ENCODE measurements around the gene EVI2A.
"Not testable (repeated sequence)": the region's sequence is repeated elsewhere in the genome, so short reads cannot be mapped to it uniquely, and the experiment has no call there.

EVI2A gene

DNA sequence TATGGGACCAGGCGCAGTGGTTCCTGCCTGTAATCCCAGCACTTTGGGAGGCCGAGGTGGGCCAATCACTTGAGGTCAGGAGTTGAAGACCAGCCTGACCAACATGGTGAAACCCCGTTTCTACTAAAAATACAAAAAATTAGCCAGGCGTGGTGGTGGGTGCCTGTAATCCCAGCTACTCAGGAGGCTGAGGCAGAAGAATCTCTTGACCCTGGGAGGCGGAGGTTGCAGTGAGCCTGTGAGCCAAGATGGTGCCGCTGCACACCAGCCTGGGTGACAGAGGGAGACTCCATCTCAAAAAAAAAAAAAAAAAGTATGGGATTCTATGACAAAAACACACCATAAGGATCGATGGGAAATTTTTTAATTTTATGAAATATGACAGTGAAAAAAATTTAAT is 9.2 kb downstream of the EVI2A start:
- DNase-seq (ENCODE audit: low spot score), result peak; percentile 48

DNA sequence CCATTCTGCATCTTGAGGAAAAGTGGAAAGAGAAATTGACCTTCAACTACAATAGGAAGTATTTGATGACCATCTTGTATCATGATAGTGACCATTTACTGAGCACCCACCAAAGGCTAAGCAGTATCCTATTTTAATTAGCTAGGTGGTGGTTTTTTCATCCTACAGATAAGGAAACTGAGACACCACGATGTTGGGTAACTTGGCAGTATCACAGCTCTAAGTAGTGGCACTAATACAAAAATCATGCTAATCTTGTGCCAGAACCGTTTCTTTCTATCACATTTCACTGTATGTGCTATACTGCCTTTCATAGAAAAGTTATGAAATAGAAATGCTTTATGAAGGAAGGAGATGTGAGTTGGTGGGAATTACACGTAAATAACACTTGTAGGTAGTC is 9.9 kb downstream of the EVI2A start:
- peak; percentile 15 for DNase-seq (ENCODE audit: low spot score)

DNA sequence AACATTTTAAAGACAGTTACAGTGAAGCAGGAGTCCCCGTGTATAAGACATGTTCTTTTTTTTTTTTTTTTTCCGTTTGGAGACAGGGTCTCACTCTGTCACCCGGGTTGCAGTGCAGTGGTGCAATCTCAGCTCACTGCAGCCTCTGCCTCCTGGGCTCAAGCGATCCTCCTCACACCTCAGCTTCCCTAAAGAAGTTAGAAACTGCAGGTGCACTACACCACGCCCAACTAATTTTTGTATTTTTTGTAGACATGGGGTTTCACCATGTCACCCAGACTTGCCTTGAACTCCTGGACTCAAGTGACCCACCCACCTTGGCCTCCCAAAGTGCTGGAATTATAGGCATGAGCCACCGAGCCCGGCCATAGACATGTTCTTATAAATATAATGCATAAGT is 10.5 kb downstream of the EVI2A start:
- peak; percentile 29 for DNase-seq (ENCODE audit: low spot score)

DNA sequence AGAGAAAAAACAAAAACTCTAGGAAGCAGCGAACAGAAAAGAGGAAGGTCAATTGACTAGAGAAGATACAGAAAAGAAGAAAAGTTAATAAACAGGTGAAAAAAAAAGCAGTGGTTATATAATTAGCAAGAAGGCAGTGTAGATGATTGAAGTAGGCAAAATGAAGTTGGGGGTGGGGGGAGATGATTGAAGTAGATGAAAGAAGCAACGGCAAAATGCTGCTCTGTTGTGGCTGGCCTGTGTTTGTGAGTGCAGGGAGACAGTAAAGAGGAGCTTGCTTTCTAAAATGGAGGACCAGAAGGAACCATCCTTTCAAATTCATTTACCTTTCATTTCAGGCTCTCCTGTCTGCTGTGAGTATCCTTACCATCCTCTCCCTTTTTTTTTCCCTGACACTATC is 11.2 kb downstream of the EVI2A start:
- DNase-seq (ENCODE audit: low spot score), result peak; percentile 78

DNA sequence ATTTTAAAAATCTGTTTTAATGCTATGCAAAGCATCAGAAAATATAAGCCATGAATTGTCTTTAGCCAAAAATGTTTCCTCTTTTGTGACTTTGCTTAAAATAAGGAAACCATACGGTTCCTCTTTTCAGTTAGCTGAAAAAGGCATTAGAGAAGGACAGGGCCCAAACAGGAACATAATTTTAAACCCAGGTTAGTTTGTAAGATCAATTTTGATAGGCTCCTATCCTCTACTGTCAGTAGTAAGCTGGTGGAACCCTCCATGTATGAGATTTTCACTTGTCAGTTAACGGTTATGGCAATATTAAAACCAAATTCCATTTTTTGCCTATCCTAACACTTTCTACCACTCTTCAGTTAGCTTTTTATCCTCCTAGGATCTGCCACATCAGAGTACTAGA is 11.9 kb downstream of the EVI2A start:
- peak; percentile 46 for DNase-seq (ENCODE audit: low spot score)

DNA sequence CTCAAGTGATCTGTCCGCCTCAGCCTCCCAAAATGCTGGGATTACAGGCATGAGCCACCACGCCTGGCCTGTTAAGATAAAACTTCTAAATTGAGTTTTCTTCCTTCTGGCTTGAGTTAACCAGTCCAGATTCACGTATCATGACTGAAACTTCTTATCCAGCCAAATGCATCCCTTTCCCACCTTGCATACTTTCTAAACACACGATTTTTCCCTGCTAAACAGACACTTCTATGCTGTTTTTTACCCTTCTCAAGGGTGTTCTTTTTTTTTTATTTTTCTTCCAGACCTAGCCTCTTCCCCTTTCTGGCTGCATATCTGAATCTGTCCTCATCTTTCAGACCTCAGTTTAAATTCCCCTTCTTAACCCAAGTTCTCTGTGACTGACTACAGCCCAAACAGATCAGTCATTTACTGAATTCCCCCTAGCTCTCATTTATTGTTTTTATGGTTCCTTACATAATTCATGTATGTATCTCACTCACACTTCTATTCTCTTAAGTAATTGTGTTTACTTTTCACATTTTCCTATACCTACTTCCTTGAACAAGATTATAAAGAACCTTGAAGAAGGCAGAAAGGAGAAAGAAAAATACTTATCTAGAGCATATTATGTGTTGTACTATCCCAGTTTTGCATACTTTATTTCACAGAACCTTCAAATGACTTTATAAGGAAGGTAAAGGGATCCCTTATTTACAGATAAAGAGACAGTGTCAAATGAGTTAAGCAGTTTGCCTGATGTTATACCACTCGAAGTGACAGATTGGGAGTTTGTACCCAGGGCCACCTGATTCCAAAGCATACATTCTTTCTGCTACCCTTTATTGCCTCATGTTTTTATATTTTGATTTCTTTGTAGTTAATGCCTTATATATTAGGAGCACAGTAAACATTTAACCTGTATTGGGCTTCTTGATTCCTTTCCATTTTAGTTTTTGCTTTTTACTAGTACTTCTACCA is 12.8 kb downstream of the EVI2A start:
- peak; percentile 41 for DNase-seq (ENCODE audit: low spot score)

DNA sequence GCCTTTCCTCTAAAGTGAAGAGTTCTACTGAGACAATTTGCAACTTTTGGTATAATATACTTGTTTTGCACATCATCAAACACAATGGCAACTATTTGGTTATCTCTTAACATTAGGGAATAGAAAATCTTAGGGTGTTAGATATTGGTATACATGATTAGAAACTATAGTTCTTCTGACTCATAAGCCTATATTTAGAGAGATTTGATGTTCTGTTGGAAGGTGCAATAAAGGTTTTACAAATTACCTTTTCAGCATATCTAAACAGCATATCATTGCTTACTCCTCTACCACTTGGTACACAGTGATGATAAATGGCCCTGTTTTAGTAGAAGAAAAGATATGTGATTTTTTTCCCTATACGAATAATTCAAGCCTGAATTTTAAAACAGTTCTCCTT is 13.8 kb downstream of the EVI2A start:
- DNase-seq (ENCODE audit: low spot score), result no peak

DNA sequence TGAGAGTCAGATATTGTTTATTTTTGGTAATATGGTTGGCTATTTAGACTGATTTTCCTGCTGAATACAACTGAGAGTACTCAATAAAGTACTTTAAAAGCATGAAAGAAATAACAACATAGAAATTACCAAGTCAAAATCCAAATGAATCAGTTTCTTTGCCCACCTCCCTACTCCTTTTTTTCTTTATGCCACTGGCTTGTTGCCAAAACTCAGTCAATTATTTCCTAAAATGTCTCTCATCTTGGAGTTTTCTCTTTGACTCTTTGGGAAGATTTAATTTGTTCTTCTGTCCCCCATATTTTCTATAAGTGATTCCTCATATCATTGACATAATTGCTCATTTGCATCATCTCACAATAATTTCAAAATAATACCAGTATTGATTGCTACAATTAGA is 21.8 kb downstream of the EVI2A start:
- DNase-seq (ENCODE audit: low spot score), result no peak

DNA sequence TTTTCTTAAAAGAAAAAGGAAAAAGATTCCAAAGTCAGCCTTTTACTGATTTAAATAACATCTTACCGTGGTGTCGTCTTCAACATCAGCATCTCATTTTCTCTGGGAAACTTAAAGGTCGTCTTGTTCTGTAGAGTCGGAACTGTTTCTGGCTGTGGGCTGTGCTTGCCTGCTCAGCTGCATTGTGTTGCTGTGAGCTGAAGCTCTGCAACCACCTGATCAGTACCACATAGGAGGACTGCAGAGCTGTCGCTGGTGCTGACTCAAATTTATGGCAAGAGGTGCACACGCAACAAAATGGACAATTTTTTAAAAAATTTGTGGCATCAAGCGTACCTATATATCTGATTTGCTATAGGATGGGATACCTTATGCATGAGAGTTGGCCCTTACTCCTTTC is 24.3 kb downstream of the EVI2A start, which contains the start of gene OMG:
Gene OMG (minus strand): TSS at position 150 of the 400 bp plus-strand sequence. CDS start 908 bp downstream, outside the sequence.
- no peak for DNase-seq (ENCODE audit: low spot score)

DNA sequence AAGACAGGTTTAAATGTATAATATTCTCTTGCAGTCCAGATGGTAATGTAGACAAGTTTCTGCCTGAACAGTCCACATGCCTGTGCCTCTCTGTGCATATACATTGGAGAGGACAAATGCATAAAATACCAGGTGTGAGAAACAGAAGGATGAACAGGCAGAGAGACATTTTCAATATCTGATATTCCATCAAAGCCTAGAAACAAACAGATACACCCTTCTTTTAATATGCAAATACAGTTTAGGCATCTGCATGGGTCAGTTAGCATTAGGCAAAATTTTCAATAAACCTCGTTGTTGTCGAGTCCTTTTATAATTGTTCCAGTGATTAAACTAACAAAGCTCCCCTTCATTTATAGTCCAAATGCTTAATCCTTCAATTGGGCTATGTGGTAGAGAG is 25.3 kb downstream of the EVI2A start:
- no peak for DNase-seq (ENCODE audit: low spot score)

DNA sequence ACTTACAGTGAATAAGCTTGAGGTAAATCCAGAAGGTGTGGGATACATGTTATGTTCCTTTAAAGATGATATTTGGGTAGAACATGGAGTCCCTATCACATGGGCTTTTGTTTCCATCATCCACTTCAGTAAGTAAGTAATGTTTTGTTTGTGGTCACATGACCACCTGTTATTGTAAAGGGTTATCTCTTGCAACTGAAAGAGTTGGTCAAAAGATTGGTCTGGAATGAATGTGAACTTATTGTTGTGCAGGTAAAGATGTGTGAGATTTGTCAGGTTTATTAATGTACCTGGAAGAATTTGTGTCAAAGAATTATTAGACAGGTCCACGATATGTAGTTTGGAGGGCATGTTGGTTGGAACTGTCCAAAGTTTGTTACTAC is 25.9 kb downstream of the EVI2A start:
- DNase-seq (ENCODE audit: low spot score), result no peak

DNA sequence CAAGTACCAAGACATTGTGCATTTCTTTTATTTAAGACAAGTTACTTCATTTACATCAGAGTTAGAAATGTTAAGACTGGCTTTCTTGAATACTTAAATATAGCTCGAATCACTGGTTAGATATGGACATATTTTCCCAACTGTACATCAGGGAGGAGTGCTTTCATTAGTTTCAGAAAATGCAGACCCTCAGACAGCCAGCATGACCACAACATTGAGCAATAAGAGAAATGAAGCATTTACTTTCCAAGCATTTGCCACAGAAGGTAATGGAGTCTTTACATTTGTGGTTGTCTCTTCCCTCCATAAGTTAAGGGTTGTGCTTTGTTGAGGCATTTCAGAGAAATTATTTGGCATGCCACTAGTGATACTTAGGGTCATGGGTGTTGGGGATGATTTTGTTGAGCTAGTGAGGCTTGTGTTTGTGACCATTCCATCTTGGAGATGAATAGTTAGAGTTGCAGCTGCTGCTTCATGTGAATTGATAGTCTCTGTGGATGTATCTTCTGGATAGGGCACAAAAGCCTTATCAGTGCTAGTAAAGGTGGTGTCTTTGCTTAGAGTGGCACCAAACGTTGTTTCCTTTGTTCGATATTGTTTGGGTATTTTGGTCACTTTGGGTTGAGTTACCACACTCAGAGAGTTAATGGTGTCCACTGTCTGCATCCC is 26.5 kb downstream of the EVI2A start:
- no peak for DNase-seq (ENCODE audit: low spot score)

DNA sequence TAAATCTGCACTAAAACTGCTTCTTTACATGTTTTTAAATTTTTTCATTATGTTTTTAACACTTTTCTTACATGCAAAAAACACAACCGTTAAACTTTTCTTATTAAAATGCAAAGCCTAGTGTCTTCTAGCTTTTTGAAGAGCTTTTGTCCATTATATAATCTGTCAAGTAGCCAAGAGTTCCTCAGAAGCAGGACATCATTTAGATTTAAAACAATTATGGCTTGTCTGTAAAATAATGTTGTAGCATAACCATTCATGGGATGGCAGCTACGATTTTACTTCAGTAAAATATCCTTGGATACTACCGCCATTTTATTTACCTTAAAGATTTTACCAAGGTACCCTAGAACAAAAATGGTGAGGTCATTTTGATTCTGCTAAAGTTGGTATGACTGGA is 27.2 kb downstream of the EVI2A start:
- no peak for DNase-seq (ENCODE audit: low spot score)

DNA sequence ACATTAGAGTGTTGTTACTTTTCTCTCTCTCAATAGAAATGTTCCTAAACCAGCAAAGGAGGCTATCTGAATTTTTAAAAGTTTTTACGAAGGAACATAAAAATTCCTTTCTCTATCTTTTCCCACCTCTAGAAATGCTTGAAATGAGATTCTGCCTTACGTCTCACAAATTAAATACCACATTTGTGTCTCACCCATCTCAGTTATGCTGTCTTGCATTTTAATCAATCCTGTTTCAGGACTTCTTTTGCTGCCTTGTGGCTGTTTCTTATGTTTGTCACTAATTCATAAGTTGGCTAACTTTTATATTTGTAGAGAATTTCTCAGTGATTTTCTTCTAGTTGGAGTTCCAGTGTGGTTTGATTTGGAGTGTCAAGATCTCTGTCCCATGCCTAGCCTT is 27.8 kb downstream of the EVI2A start:
- no peak for DNase-seq (ENCODE audit: low spot score)

DNA sequence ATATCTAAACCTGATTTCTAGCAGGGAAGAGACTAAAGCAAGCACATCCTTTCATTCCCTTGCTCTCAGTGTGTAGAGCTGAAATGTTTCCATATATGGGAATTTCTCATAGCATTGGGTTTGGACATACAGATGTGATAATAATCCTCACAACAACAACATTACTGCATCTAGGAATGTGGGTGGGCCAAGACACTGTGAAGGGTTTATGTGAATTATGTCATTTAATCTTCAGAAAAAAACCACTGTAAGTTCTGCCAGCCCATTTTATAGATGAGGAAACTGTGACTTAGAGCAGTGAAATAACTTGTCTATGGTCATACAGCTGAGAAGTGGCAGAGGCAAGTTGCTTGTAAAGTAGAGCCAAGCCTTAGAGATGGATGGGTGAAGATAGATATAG is 29.6 kb downstream of the EVI2A start:
- DNase-seq (ENCODE audit: low spot score), result no peak

DNA sequence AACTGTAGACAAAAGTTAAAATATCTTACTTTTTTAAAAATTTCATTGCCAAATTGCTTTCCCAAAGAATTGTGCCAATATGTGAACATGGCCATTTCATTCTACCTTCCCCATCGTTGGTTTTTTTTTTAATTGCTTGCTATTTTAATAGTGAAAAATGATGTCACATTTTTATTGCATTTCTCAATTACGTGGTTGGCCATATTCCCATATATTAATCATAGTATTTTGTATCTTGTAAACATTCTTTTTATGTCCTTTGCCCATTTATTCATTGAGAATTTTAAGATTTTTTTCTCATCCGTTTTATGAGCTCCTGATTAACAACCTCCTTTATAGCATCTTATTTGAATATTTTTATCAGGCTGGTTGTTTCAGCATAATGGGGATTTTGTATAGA is 31.6 kb downstream of the EVI2A start:
- DNase-seq (ENCODE audit: low spot score), result no peak

DNA sequence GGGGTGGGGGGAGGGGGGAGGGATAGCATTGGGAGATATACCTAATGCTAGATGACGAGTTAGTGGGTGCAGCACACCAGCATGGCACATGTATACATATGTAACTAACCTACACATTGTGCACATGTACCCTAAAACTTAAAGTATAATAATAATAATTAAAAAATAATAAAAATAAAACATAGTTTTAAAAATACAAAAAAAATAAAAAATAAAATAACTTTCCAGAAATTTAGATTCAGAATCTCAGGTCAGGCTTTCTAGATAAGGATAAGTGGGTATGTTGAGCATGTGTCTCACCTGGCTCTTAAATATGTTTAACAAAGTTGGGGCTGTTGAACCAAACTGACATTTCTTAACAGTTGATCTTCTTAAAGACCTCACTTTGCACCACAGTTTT is 33.5 kb downstream of the EVI2A start:
- not testable (repeated sequence) for DNase-seq (ENCODE audit: low spot score)

DNA sequence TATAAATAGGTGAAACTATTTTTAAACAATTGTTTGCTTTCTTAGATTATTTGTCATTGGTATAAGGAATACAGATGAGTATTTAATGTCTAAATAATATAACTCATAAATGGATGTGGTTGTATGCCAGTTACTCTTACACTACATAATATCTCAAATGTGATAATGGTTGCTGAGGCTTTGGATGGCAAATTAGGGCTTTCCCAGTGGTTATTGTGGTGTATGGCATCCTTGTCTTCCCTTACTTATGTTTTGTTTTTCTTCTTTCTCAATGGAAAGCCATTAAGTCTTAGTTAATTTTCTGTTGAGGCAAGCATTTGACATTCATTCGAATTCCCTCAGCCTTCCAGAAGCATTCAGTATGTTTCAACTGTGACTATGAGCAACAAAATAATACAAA is 34.8 kb downstream of the EVI2A start:
- no peak for DNase-seq (ENCODE audit: low spot score)

DNA sequence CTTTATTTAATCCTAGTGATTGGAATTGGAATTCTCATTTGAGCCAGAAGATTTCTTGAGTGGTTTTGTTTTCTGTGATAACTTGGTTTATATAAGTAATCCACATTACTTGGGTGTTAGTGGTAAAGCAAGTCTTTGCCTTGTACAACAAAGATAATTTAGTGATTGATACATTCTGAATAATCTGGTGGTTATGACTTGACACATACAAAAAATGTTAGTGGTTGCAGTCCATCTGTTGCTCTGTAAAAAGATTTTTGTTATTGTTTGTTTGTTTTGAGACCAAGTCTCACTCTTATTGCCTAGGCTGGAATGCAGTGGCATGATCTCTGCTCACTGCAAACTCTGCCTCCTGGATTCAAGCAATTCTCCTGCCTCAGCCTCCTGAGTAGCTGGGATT is 37.6 kb downstream of the EVI2A start:
- DNase-seq (ENCODE audit: low spot score), result no peak

DNA sequence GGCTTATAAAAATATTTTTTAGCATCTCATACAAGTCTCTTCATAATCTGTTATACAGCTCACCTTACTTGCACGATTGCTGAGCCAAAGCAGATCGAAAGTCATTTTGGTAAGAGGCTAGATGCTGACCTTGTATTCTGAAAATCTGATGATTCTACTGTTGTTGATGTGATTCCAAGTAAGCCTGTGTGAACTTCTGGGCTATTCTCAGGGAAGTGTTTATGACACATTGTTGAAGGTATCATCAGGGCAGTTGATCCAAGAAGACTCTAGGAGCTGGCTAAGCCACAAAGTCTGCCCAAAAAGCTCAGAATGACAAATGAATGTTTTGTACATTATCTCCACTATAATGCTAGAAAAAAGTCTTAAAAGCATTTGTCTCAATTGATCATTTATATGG is 40.4 kb downstream of the EVI2A start:
- DNase-seq (ENCODE audit: low spot score), result no peak

DNA sequence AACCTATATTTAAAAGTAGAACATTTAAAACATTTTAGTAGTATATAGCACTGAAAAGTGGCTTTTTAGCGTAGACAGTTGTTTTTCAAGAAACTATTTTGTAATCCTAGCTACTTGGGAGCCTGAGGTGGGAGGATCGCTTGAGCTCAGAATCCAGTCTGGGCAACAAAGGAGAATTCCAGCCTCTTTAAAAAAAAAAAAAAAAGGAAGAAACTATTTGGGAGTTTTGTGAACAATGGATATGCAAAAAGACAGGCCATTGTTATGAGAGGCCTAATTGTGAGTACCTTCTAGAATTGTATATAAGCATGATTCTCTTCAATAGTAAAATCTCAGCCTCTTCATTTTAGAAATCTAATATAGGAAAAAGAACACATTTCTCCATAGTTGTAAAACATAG is 42.0 kb downstream of the EVI2A start:
- no peak for DNase-seq (ENCODE audit: low spot score)

DNA sequence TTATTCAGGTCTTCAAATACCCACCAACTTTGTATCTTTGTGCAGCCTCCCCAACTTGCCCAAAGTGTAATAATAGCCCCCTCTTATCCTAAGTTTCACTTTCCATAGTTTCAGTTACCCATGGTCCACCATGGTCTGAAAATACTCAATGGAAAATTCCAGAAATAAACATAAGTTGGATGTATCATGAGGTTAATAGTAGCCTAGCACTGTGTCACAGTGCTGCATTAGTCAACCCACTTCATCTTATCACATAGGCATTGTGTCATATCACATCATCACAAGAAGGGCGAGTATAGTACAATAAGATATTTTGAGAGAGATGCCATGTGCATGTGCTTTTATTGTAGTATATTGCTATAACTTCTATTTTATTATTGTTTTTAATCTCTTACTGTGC is 46.3 kb downstream of the EVI2A start:
- no peak for DNase-seq (ENCODE audit: low spot score)

DNA sequence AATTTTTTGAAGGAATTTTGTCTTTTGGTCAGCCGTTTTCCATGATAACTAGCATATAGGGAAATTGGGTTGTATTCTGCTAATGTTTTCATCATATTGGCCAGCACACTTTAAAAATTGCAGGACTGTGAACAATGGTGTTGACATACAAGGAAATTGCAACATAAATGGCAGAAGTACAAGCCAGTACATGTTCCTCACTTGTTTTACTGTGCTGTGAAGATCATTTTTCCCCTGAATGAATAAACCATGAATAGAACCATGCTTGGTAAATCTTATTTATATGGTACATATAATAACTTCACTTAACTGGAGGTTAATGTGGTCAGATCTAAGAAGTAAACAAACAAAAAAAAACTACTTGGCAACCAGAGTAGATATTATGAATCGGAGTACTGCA is 47.2 kb downstream of the EVI2A start:
- no peak for DNase-seq (ENCODE audit: low spot score)

DNA sequence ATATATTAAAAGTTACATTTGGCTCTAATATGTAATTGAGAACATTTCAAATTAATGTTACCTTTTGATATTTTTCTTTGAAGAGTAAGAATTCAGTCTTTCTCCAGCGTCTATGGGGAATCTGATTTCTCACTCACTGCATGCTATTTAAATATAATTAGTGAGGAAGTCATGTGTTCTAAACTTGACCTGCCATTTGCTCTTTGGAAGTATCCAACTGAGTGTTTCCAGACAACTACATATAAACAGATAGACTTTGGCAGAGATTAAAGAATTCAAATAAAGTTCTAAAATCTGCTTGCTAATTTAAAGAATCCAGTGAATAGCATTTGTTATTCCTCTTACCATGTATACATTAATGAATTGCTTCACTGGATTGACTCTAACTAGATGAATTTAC is 47.9 kb downstream of the EVI2A start:
- DNase-seq (ENCODE audit: low spot score), result no peak
